ENCODE measurements around the gene KRTAP8-1.

KRTAP8-1 gene

GRCh38 chr21:30829659-30830058 lies 16.6 kb upstream of the KRTAP8-1 start, which contains the start of gene KRTAP7-1:
KRTAP7-1 (minus strand) TSS chr21:30829759; CDS start chr21:30829698, 61 bp downstream.
- H3K4me3 ChIP-seq (ENCODE audit: low read depth, low read length), result no peak within 1 kb of the TSS
- TF ChIP-seq, protein P1, sequence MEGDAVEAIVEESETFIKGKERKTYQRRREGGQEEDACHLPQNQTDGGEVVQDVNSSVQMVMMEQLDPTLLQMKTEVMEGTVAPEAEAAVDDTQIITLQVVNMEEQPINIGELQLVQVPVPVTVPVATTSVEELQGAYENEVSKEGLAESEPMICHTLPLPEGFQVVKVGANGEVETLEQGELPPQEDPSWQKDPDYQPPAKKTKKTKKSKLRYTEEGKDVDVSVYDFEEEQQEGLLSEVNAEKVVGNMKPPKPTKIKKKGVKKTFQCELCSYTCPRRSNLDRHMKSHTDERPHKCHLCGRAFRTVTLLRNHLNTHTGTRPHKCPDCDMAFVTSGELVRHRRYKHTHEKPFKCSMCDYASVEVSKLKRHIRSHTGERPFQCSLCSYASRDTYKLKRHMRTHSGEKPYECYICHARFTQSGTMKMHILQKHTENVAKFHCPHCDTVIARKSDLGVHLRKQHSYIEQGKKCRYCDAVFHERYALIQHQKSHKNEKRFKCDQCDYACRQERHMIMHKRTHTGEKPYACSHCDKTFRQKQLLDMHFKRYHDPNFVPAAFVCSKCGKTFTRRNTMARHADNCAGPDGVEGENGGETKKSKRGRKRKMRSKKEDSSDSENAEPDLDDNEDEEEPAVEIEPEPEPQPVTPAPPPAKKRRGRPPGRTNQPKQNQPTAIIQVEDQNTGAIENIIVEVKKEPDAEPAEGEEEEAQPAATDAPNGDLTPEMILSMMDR (IDR thresholded peaks at IDR 0.05; ENCODE audit: control insufficient read depth, extremely low read depth, insufficient read depth), result no peak
- no peak for DNase-seq (ENCODE audit: low read depth)

DNA sequence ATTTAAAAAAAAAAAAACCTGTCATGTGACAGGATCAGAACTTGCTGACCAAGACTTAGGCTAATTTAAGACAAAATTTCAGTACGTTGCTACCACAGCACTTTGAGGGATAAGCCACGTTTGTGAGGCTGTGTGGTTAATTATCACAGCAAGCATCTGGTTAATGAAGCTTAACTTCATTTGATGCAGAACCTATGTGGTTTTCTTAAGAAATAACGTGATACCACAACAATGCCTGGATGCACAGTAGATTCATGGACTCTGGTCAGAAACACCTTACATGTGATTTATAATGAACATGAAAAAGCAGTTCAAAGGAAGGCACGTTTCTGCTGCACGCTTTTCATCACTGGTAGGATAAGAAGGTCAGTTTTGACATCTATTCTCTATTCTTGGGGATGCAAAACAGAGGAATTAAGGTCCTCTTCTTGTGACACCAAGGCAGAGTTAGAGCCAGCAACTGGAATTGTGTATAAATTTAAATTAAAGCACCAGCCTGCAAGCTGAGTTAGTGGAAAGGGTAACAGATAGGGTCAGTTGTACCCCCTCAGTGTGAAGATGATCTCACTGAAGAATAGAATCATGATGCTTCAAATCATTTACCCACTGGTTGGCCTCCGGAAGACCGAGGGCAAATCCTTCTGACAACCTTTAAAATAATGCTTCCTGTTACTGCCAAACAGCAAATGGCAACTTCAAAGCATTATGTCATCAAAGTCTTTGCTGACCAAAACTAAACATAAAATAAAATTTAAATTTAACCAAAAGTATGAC lies 6.0 kb upstream of the KRTAP8-1 start:
- TF ChIP-seq, protein P1 (IDR thresholded peaks at IDR 0.05; ENCODE audit: control insufficient read depth, extremely low read depth, insufficient read depth), result no peak

DNA sequence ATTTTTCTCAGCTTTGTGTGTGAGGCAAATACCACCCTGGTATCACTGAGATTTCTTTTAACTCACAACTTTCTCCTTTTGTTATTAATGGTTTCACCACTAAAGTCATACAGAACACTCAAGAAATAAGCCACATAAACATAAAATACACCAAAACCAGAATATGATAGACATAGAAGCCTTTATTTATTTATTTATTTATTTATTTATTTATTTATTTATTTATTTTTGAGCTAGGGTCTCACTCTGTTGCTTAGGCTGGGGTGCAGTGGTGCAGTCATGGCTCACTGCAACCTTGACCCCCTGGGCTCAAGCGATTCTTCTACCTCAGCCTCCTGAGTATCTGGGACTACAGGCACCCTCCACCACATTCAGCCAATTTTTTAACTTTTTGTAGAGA lies 12.5 kb downstream of the KRTAP8-1 start:
- TF ChIP-seq, protein P1 (IDR thresholded peaks at IDR 0.05; ENCODE audit: control insufficient read depth, extremely low read depth, insufficient read depth), result no peak
- DNase-seq (ENCODE audit: low read depth), result no peak

More for the DNA sequence above, 6.0 kb upstream of the KRTAP8-1 start:
- H3K4me3 ChIP-seq (ENCODE audit: low read depth, low read length), result no peak overlapping the region
- no peak for DNase-seq (ENCODE audit: low read depth)

DNA sequence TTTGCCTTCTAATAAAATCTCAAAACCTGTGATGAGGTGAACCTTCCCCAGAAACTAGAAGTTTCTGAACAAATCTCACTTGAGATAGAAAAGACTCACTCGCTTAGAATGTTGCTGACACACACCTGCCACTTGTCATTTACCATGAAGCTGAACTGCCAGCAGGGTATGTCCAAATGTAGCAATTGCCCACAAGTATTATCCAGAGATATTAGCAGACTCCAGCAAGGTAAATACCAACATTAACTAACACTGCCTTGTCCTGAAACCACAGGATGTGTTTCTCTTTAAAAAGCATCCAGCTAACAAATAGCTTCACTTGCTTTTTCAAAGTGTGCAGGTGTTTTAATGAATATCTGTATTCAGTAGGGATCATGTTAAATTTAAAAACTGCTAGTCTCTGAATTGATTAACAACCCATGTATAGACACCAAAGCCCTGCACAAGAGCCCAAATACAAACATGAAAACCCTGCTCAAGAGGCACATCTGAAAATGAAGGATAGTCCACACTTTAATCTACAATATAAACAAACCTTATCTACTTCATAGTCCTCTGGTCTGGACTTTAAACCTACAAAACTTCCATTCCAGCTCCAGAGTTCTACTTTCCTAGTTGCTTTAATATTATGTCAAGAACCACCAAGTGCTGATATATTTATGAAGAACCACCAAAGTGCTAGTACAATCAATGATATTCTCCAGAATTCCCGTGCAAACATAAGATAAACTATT lies 19.3 kb downstream of the KRTAP8-1 start:
- no peak overlapping the region for H3K4me3 ChIP-seq (ENCODE audit: low read depth, low read length)
- TF ChIP-seq, protein P1 (IDR thresholded peaks at IDR 0.05; ENCODE audit: control insufficient read depth, extremely low read depth, insufficient read depth), result no peak
- DNase-seq (ENCODE audit: low read depth), result no peak

More for the DNA sequence above, 12.5 kb downstream of the KRTAP8-1 start:
- no peak overlapping the region for H3K4me3 ChIP-seq (ENCODE audit: low read depth, low read length)

- H3K4me3 ChIP-seq (ENCODE audit: low read depth, low read length), result no peak overlapping the region
- DNase-seq (ENCODE audit: low read depth), result no peak
- TF ChIP-seq, protein P1 (IDR thresholded peaks at IDR 0.05; ENCODE audit: control insufficient read depth, extremely low read depth, insufficient read depth), result no peak
These were observed 33.8 kb downstream of the KRTAP8-1 start for GRCh38 chr21:30779249-30779648.

DNA sequence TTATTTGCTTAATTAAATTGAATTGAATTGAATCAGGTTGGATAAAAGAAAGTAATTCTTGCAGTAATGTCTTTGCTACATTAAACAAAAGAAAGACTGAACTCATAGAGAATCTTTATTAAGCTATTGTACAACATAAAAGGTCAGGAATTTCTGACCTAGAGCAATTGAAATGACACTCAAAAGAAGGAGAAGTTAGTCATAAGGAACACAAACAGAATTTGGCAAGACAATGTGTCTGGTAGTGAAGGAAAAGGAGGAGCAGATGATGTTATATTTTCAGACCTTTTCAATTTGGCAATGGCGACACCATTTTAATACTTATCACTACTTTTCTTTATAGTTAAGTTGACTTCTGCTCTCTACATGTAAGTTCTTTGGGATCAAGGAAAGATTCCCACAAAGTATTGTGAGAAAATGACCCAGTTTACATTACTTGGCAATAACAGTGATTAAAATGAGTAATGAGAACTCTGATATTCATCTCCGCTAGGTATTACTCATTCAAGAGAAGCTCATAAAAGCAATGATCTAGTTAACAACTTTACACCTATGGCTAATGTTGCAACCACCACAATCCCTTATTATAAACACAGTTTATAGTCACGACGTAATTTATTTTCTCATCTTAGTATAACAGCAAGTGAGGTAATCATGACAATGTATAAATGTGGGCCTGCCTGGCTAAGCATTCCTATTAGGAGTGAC lies 43.2 kb downstream of the KRTAP8-1 start:
- TF ChIP-seq, protein P1 (IDR thresholded peaks at IDR 0.05; ENCODE audit: control insufficient read depth, extremely low read depth, insufficient read depth), result no peak
- DNase-seq (ENCODE audit: low read depth), result no peak
- H3K4me3 ChIP-seq (ENCODE audit: low read depth, low read length), result no peak overlapping the region
